Measurements from ENCODE around the gene SLCO1A2.

GRCh38 chr12:21379218-21379617 is 44.5 kb upstream of the SLCO1A2 start:
- no peak for TF ChIP-seq CTCF (conservative IDR thresholded peaks at IDR 0.05 in 1 of 2, IDR thresholded peaks at IDR 0.05 in 1 of 2; ENCODE audit: extremely low read depth in 1 of 2, insufficient read depth in 1 of 2, low read depth in 1 of 2, low read length in 2 of 2)
- TF ChIP-seq EZH2 (IDR thresholded peaks at IDR 0.05; ENCODE audit: borderline replicate concordance, low read length): no peak
